H1 (cell line): ENCODE data around the gene ARL6IP5. TPM values are rescaled to one million over a fixed set of nuclear protein-coding genes. Genes with fewer than 3 reads are reported as not detected.

ENCODE experiments used
- CHD7 ChIP-seq: fragments of 300-600 bp; sonication (generic); IDR thresholded peaks from 2 replicates; pipeline ENCODE4 v1.7.1; 2012; ENCODE audit warnings: low read length, moderate library complexity, mild to moderate bottlenecking, inconsistent platforms; ENCODE audit not compliant: insufficient replicate concordance
- CTBP2 ChIP-seq: IDR thresholded peaks from 2 replicates; pipeline ENCODE4 v1.7.0; 2011; ENCODE audit warnings: borderline replicate concordance, mild to moderate bottlenecking, moderate library complexity, mixed read lengths, low read length; ENCODE audit not compliant: insufficient read depth, insufficient read length
- KDM1A ChIP-seq: fragments of 200-600, 300-600 bp; sonication (generic); IDR thresholded peaks from 2 replicates; pipeline ENCODE4 v1.7.1; 2016; ENCODE audit warnings: mild to moderate bottlenecking, low read length, borderline replicate concordance
- polyA plus RNA-seq, 7 experiments: library from polyadenylated mRNA; depleted of rRNA in 3 of 7; stranded (reverse) in 5 of 7; unstranded in 2 of 7; fragments of >200 nt in 5 of 7; fragments of 200-250 nt in 2 of 7; gene quantifications; 1 replicate in 5 of 7; 2 replicates in 1 of 7; 4 replicates in 1 of 7; pipeline versions ENCODE4 v1.2.1 to v1.2.3, GENCODE V29; 2011 to 2013; ENCODE audit warnings: missing spikeins in 2 of 7, mixed read lengths in 2 of 7
- total RNA-seq: library from RNA; stranded (reverse); fragmentation: NEBNext Ultra II Directional; extraction: Animal tissue kit (Norgen Biotek cat#: 25700); gene quantifications from 2 replicates; pipeline ENCODE4 v1.2.1, GENCODE V29; 2021

Gene ARL6IP5
- total and polyA plus RNA-seq, 2 of the 8 experiments (the other 6 are each of a cell fraction or from before 2014, with no cell fraction given) = 24.9 to 30.1 TPM

- no peak for TF ChIP-seq CHD7
- no peak for TF ChIP-seq KDM1A
- no peak for TF ChIP-seq CTBP2
- TF ChIP-seq, all 59 proteins: peak for 0
Measured at GRCh38 chr3:69048990-69049389, 35.7 kb upstream of the ARL6IP5 start (continued).
